ENCODE data around the gene HSPB2.
A peak's percentile ranks its signal among the peaks of the same experiment; 100 is the strongest.

Gene HSPB2

DNA sequence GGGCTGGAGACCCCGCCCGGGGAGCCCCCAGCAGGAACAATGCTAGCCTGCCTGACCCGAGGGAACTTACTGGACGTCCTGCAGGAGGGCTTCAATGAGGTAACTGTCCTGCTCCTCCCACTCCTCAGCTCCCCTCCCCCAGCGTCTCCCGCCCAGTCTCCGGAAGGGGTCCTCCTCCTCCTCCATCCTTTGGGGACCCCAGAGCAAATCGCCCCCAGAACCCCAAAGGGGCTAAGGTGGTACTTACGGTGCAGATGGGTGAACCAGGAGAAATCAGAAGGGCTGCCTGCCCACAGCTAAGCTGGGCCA is 24.9 kb downstream of the HSPB2 start:
- TF ChIP-seq, protein P1, sequence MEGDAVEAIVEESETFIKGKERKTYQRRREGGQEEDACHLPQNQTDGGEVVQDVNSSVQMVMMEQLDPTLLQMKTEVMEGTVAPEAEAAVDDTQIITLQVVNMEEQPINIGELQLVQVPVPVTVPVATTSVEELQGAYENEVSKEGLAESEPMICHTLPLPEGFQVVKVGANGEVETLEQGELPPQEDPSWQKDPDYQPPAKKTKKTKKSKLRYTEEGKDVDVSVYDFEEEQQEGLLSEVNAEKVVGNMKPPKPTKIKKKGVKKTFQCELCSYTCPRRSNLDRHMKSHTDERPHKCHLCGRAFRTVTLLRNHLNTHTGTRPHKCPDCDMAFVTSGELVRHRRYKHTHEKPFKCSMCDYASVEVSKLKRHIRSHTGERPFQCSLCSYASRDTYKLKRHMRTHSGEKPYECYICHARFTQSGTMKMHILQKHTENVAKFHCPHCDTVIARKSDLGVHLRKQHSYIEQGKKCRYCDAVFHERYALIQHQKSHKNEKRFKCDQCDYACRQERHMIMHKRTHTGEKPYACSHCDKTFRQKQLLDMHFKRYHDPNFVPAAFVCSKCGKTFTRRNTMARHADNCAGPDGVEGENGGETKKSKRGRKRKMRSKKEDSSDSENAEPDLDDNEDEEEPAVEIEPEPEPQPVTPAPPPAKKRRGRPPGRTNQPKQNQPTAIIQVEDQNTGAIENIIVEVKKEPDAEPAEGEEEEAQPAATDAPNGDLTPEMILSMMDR (IDR thresholded peaks at IDR 0.05), result no peak
- Mint-ChIP-seq H3K36me3 (ENCODE audit: low read depth) (peaks cover 1% of the 10 kb centered on the region), H3K9me3 (no peaks in the 10 kb centered on the region), H3K27me3 (ENCODE audit: low read depth, poor library complexity) (peaks cover 6% of the 10 kb centered on the region), H3K4me3 (peak overlapping the region; percentile 79), H3K27ac (no peak overlapping the region), H3K4me1 (peaks cover 60% of the 10 kb centered on the region)
- no peak for DNase-seq

DNA sequence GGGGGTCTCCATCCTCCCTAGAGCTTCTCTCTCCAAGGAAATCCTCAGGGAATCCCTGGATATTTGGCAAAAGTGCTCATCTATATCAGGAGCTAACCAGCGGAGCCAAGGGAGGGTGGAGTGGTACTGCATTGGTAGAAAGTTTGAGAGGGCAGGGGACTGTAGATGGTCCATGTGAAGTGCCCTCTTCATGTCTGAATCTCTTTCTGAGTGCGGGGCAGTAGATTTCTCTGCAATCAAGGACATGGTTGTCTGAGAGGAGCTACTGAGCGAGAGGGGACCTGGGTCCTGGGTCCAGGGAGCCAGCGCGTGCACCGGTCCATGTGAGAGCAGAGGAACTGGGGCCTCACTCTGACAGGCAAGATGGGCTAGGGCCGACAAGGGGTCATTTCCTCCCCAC is 25.3 kb downstream of the HSPB2 start:
- peaks cover 55% of the 10 kb centered on the region for H3K4me1 Mint-ChIP-seq
- peak; percentile 18 for DNase-seq
- peaks cover 6% of the 10 kb centered on the region for H3K36me3 Mint-ChIP-seq (ENCODE audit: low read depth)
- TF ChIP-seq, protein P1 (IDR thresholded peaks at IDR 0.05), result no peak
- H3K27me3 Mint-ChIP-seq (ENCODE audit: low read depth, poor library complexity), result peaks cover 6% of the 10 kb centered on the region
- peak overlapping the region; percentile 79 for H3K4me3 Mint-ChIP-seq
- H3K27ac Mint-ChIP-seq, result peak overlapping the region; percentile 56
- H3K9me3 Mint-ChIP-seq, result no peaks in the 10 kb centered on the region

DNA sequence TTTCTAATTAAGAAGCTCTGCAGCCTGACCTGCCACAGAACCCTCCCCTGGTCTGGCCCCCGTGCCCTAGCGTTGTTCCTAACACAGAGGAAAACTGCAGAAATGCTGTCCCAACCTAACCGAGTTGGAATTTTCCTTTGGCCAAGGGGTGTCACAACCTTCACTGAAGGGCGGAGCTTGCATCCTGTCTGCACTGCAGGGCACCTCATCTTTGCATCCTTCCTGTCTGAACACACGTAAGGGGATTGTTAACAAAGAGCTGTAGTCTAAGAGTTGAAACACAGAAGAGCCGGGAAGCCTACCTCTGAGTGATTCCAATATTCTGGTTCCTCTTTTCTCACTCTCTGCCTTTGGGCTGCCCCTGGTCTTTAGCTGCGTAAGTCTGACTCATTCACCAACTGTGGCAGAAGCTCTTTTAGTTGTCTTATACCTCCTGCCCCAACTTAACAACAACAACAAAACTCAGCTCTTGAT is 26.2 kb downstream of the HSPB2 start:
- H3K36me3 Mint-ChIP-seq (ENCODE audit: low read depth), result peaks cover 6% of the 10 kb centered on the region
- TF ChIP-seq, protein P1 (IDR thresholded peaks at IDR 0.05), result no peak
- H3K27ac Mint-ChIP-seq, result peak overlapping the region; percentile 60
- H3K27me3 Mint-ChIP-seq (ENCODE audit: low read depth, poor library complexity), result peaks cover 6% of the 10 kb centered on the region
- peak overlapping the region; percentile 79 for H3K4me3 Mint-ChIP-seq
- no peaks in the 10 kb centered on the region for H3K9me3 Mint-ChIP-seq
- peak; percentile 14 for DNase-seq
- peaks cover 58% of the 10 kb centered on the region for H3K4me1 Mint-ChIP-seq

DNA sequence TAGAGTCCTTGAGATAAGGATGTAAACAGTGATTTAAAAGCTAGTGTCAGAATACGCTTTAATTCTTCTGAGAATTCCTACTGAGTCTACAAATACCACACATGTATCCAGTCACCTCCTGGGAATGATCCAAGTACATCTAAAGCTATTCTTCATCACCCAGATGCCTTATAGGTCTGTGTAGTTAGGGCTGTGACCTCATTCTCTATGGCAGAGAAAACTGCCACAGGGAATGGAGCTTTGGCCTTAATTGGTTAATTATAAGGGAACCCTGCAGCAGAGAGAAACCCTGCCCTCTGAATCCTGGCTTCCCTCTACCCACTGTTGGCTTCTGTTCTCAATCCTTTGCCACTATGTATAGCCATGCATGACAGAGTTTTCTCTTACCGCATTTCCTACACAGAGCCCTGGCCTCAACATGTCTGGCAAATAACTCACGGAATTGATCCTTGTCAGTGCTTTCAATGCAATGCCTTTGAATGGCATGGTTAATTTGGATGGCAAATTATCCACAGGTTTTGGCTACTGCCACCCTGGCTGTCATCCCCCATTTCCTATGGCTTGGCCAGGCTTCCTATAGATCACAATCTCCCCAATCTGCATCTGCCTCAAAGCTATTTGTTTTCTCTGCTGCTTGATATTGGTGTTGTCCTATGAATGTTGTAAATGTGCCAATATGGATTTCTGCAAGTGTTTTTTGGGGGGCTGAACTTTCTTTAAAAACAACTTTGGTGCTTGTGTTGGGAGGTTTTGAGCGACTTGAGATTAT is 27.5 kb downstream of the HSPB2 start:
- TF ChIP-seq, protein P1 (IDR thresholded peaks at IDR 0.05), result no peak
- Mint-ChIP-seq H3K9me3 (no peaks in the 10 kb centered on the region), H3K27me3 (ENCODE audit: low read depth, poor library complexity) (peaks cover 6% of the 10 kb centered on the region), H3K27ac (no peak overlapping the region), H3K36me3 (ENCODE audit: low read depth) (peaks cover 11% of the 10 kb centered on the region), H3K4me3 (no peak overlapping the region), H3K4me1 (peaks cover 69% of the 10 kb centered on the region)
- DNase-seq, result no peak

DNA sequence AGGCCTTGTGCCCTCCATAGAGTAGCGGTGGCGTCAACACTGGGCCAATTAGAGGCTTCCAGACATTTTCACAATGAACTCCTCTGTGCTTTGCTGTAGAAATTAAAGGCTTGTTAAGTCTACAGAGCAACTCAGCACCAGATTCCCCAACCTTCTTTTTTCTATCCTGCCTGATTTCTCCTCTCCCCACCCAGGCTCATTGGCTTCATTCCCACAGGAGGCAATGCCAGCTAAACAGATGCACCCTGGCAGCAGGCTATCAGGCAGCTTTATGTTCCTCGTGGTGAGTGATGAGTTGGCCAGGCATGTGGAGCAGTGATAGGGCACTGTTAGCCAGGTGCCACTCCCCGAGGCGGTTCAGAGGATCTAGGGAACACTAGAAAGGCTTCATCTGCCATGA is 29.4 kb downstream of the HSPB2 start:
- Mint-ChIP-seq H3K4me1 (peaks cover 66% of the 10 kb centered on the region), H3K4me3 (no peak overlapping the region), H3K9me3 (no peaks in the 10 kb centered on the region), H3K36me3 (ENCODE audit: low read depth) (peaks cover 13% of the 10 kb centered on the region), H3K27ac (no peak overlapping the region), H3K27me3 (ENCODE audit: low read depth, poor library complexity) (peaks cover 2% of the 10 kb centered on the region)
- TF ChIP-seq, protein P1 (IDR thresholded peaks at IDR 0.05), result no peak
- DNase-seq, result no peak

DNA sequence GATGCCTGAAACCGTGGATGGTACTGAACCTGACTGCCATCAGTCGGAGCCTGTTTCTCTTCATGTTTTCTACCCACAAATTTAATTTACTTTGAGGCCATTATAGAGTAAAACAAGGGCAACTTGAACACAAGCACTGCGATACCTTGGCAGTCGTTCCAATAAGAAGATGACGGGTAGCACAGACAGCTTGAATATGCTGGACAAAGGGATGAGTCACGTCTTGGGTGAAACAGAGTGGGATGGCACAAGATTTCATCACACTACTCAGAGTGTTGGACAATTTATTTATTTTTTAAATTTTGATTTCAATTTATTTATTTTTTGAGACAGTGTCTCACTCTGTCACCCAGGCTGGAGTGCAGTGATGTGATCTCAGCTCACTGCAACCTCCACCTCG is 30.3 kb downstream of the HSPB2 start:
- TF ChIP-seq, protein P1 (IDR thresholded peaks at IDR 0.05), result no peak
- Mint-ChIP-seq H3K27ac (peak overlapping the region; percentile 44), H3K36me3 (ENCODE audit: low read depth) (peaks cover 13% of the 10 kb centered on the region), H3K9me3 (no peaks in the 10 kb centered on the region), H3K4me3 (no peak overlapping the region), H3K4me1 (peaks cover 69% of the 10 kb centered on the region), H3K27me3 (ENCODE audit: low read depth, poor library complexity) (peaks cover 1% of the 10 kb centered on the region)
- DNase-seq, result no peak
